Measurements from ENCODE around the gene ZNRF1. TPM values are rescaled to one million over a fixed set of nuclear protein-coding genes. Genes with fewer than 3 reads are reported as not detected.
"Not testable (repeated sequence)": the region's sequence is repeated elsewhere in the genome, so short reads cannot be mapped to it uniquely, and the experiment has no call there.

Gene ZNRF1
- total RNA-seq, 1 donor from 2014 or later: 31.3 TPM

- no peak for DNase-seq (ENCODE audit: low read depth)
- Histone ChIP-seq H3K36me3 (ENCODE audit: control insufficient read depth, insufficient read depth, low read length) (no peaks in the 10 kb centered on the region), H3K27me3 (ENCODE audit: control insufficient read depth, insufficient read depth, low read length) (no peaks in the 10 kb centered on the region), H3K4me3 (ENCODE audit: low read depth, low read length) (no peak overlapping the region)
- TF ChIP-seq CTCF (IDR thresholded peaks at IDR 0.05; ENCODE audit: insufficient read depth, low read length, poor library complexity, severe bottlenecking): no peak
These were observed 13.7 kb downstream of the ZNRF1 start for GRCh38 chr16:75012380-75013081.

- H3K27me3 ChIP-seq (ENCODE audit: control insufficient read depth, insufficient read depth, low read length); DNase-seq (ENCODE audit: low read depth); H3K36me3 ChIP-seq (ENCODE audit: control insufficient read depth, insufficient read depth, low read length); H3K4me3 ChIP-seq (ENCODE audit: low read depth, low read length): not testable (repeated sequence)
These were observed 14.3 kb downstream of the ZNRF1 start for GRCh38 chr16:75013123-75013522.

GRCh38 chr16:75014318-75014717 is 15.5 kb downstream of the ZNRF1 start:
- TF ChIP-seq CTCF (IDR thresholded peaks at IDR 0.05; ENCODE audit: insufficient read depth, low read length, poor library complexity, severe bottlenecking): no peak
- DNase-seq (ENCODE audit: low read depth): no peak

GRCh38 chr16:75016451-75017081 is 17.7 kb downstream of the ZNRF1 start:
- DNase-seq (ENCODE audit: low read depth): not testable (repeated sequence)

More at GRCh38 chr16:75014318-75014717, 15.5 kb downstream of the ZNRF1 start:
- no peaks in the 10 kb centered on the region for H3K36me3 ChIP-seq (ENCODE audit: control insufficient read depth, insufficient read depth, low read length)
- no peak overlapping the region for H3K4me3 ChIP-seq (ENCODE audit: low read depth, low read length)
- no peaks in the 10 kb centered on the region for H3K27me3 ChIP-seq (ENCODE audit: control insufficient read depth, insufficient read depth, low read length)

GRCh38 chr16:75017670-75018525 is 19.1 kb downstream of the ZNRF1 start:
- Histone ChIP-seq H3K4me3 (ENCODE audit: low read depth, low read length) (no peak overlapping the region), H3K36me3 (ENCODE audit: control insufficient read depth, insufficient read depth, low read length) (no peaks in the 10 kb centered on the region), H3K27me3 (ENCODE audit: control insufficient read depth, insufficient read depth, low read length) (no peaks in the 10 kb centered on the region)
- no peak for DNase-seq (ENCODE audit: low read depth)
- no peak for TF ChIP-seq CTCF (IDR thresholded peaks at IDR 0.05; ENCODE audit: insufficient read depth, low read length, poor library complexity, severe bottlenecking)

More at GRCh38 chr16:75016451-75017081, 17.7 kb downstream of the ZNRF1 start:
- not testable (repeated sequence) for H3K36me3 ChIP-seq (ENCODE audit: control insufficient read depth, insufficient read depth, low read length); H3K27me3 ChIP-seq (ENCODE audit: control insufficient read depth, insufficient read depth, low read length); H3K4me3 ChIP-seq (ENCODE audit: low read depth, low read length)

- Histone ChIP-seq H3K4me3 (ENCODE audit: low read depth, low read length) (no peak overlapping the region), H3K36me3 (ENCODE audit: control insufficient read depth, insufficient read depth, low read length) (no peaks in the 10 kb centered on the region), H3K27me3 (ENCODE audit: control insufficient read depth, insufficient read depth, low read length) (no peaks in the 10 kb centered on the region)
- DNase-seq (ENCODE audit: low read depth): no peak
- TF ChIP-seq CTCF (IDR thresholded peaks at IDR 0.05; ENCODE audit: insufficient read depth, low read length, poor library complexity, severe bottlenecking): no peak
These were observed 20.2 kb downstream of the ZNRF1 start for GRCh38 chr16:75019007-75019406.

Measured in kidney epithelial cell (primary cell).